ENCODE results near the gene KIFBP. TPM values are rescaled to one million over a fixed set of nuclear protein-coding genes. Genes with fewer than 3 reads are reported as not detected.

Gene KIFBP
- total RNA-seq, 1 donor from 2014 or later: 26.7 TPM

- Mint-ChIP-seq H3K27me3 (no peaks in the 10 kb centered on the region), H3K9me3 (ENCODE audit: low read depth) (no peaks in the 10 kb centered on the region), H3K4me3 (ENCODE audit: low read depth) (peak overlapping the region; percentile 97), H3K27ac (no peak overlapping the region), H3K36me3 (ENCODE audit: insufficient read depth) (peaks cover 5% of the 10 kb centered on the region), H3K4me1 (ENCODE audit: low read depth) (peaks cover 14% of the 10 kb centered on the region)
- TF ChIP-seq, protein P1, sequence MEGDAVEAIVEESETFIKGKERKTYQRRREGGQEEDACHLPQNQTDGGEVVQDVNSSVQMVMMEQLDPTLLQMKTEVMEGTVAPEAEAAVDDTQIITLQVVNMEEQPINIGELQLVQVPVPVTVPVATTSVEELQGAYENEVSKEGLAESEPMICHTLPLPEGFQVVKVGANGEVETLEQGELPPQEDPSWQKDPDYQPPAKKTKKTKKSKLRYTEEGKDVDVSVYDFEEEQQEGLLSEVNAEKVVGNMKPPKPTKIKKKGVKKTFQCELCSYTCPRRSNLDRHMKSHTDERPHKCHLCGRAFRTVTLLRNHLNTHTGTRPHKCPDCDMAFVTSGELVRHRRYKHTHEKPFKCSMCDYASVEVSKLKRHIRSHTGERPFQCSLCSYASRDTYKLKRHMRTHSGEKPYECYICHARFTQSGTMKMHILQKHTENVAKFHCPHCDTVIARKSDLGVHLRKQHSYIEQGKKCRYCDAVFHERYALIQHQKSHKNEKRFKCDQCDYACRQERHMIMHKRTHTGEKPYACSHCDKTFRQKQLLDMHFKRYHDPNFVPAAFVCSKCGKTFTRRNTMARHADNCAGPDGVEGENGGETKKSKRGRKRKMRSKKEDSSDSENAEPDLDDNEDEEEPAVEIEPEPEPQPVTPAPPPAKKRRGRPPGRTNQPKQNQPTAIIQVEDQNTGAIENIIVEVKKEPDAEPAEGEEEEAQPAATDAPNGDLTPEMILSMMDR (IDR thresholded peaks at IDR 0.05; ENCODE audit: unreplicated experiment): no peak
- DNase-seq (ENCODE audit: low spot score, unreplicated experiment): no peak
Observed at GRCh38 chr10:68987611-68988010, 992 bp upstream of the KIFBP start.

- H3K36me3 Mint-ChIP-seq (ENCODE audit: insufficient read depth): peaks cover 5% of the 10 kb centered on the region
- DNase-seq (ENCODE audit: low spot score, unreplicated experiment): no peak
Observed at GRCh38 chr10:68989317-68989990, 851 bp downstream of the KIFBP start.

GRCh38 chr10:68992636-68993440, 4.2 kb downstream of the KIFBP start:
- no peaks in the 10 kb centered on the region for H3K9me3 Mint-ChIP-seq (ENCODE audit: low read depth)
- DNase-seq (ENCODE audit: low spot score, unreplicated experiment): no peak
- peaks cover 2% of the 10 kb centered on the region for H3K36me3 Mint-ChIP-seq (ENCODE audit: insufficient read depth)
- peak overlapping the region; percentile 8 for H3K27ac Mint-ChIP-seq
- peaks cover 19% of the 10 kb centered on the region for H3K4me1 Mint-ChIP-seq (ENCODE audit: low read depth)
- no peaks in the 10 kb centered on the region for H3K27me3 Mint-ChIP-seq
- TF ChIP-seq, protein P1 (IDR thresholded peaks at IDR 0.05; ENCODE audit: unreplicated experiment): no peak
- H3K4me3 Mint-ChIP-seq (ENCODE audit: low read depth): no peak overlapping the region

More at GRCh38 chr10:68989317-68989990, 851 bp downstream of the KIFBP start:
- Mint-ChIP-seq H3K27me3 (no peaks in the 10 kb centered on the region), H3K27ac (peak overlapping the region; percentile 98), H3K4me3 (ENCODE audit: low read depth) (peak overlapping the region; percentile 97), H3K4me1 (ENCODE audit: low read depth) (peaks cover 16% of the 10 kb centered on the region), H3K9me3 (ENCODE audit: low read depth) (no peaks in the 10 kb centered on the region)
- TF ChIP-seq, protein P1 (IDR thresholded peaks at IDR 0.05; ENCODE audit: unreplicated experiment): no peak

DNA sequence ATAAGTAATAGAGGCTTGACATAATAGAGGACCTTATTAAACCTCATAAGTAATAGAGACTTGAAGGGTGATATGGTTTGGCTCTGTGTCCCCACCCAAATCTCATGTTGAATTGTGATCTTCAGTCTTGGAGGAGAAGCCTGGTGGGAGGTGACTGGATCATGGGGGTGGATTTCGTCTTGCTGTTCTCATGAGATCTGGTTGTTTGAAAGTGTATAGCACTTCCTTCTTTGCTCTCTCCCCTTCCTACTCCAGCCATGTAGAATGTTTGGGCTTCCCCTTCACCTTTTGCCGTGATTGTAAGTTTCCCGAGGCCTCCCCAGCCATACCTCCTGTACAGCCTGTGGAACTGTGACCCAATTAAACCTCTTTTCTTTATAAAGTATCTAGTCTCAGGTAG, 8.6 kb downstream of the KIFBP start:
- H3K4me3 Mint-ChIP-seq (ENCODE audit: low read depth): no peak overlapping the region
- H3K27me3 Mint-ChIP-seq: no peaks in the 10 kb centered on the region
- H3K27ac Mint-ChIP-seq: no peak overlapping the region
- H3K36me3 Mint-ChIP-seq (ENCODE audit: insufficient read depth): peaks cover 2% of the 10 kb centered on the region
- TF ChIP-seq, protein P1 (IDR thresholded peaks at IDR 0.05; ENCODE audit: unreplicated experiment): no peak
- peaks cover 8% of the 10 kb centered on the region for H3K4me1 Mint-ChIP-seq (ENCODE audit: low read depth)
- no peak for DNase-seq (ENCODE audit: low spot score, unreplicated experiment)
- no peaks in the 10 kb centered on the region for H3K9me3 Mint-ChIP-seq (ENCODE audit: low read depth)

DNA sequence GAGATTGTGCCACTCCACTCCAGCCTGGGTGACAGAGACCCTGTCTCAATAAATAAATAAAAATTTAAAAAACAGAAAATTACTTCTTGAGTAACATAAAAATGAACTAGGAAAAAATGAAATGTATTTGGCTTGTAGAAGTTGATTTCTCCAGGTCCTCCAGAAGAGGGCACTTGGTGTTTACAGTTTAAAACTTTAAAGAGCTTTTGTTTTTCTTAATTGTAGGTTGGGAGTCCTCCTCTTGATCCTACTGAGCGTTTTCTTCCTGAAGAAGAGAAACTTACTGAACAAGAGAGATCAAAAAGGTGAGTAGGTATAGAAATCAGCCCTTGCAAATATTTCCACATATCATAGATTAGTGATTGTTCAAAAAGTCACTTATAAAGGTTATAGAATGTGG, 16.2 kb downstream of the KIFBP start:
- H3K4me3 Mint-ChIP-seq (ENCODE audit: low read depth): no peak overlapping the region
- DNase-seq (ENCODE audit: low spot score, unreplicated experiment): no peak
- H3K4me1 Mint-ChIP-seq (ENCODE audit: low read depth): no peaks in the 10 kb centered on the region
- TF ChIP-seq, protein P1 (IDR thresholded peaks at IDR 0.05; ENCODE audit: unreplicated experiment): peak; percentile 38
- H3K9me3 Mint-ChIP-seq (ENCODE audit: low read depth): no peaks in the 10 kb centered on the region
- H3K27ac Mint-ChIP-seq: no peak overlapping the region
- peaks cover 3% of the 10 kb centered on the region for H3K36me3 Mint-ChIP-seq (ENCODE audit: insufficient read depth)
- H3K27me3 Mint-ChIP-seq: no peaks in the 10 kb centered on the region

Data from progenitor cell of endocrine pancreas (in vitro differentiated cells).